Measurements from ENCODE around the gene SLC30A10. TPM values are rescaled to one million over a fixed set of nuclear protein-coding genes. Genes with fewer than 3 reads are reported as not detected.

SLC30A10 gene
- total RNA-seq, 4 donors from 2014 or later, result not detected

- TF ChIP-seq CTCF (IDR thresholded peaks at IDR 0.05; ENCODE audit: low read depth), result no peak
These were observed 13.1 kb upstream of the SLC30A10 start for GRCh38 chr1:219941179-219942118.

GRCh38 chr1:219940707-219941106 lies 12.3 kb upstream of the SLC30A10 start:
- TF ChIP-seq CTCF (IDR thresholded peaks at IDR 0.05; ENCODE audit: low read depth), result no peak

- TF ChIP-seq CTCF (IDR thresholded peaks at IDR 0.05; ENCODE audit: low read depth), result no peak
These were observed 10.3 kb upstream of the SLC30A10 start for GRCh38 chr1:219938706-219939105.

- TF ChIP-seq CTCF (IDR thresholded peaks at IDR 0.05; ENCODE audit: low read depth), result no peak
These were observed 2.7 kb upstream of the SLC30A10 start for GRCh38 chr1:219931033-219931432.

- no peak for TF ChIP-seq CTCF (IDR thresholded peaks at IDR 0.05; ENCODE audit: low read depth)
These were observed 398 bp upstream of the SLC30A10 start for GRCh38 chr1:219928791-219929118.

- no peak for TF ChIP-seq CTCF (IDR thresholded peaks at IDR 0.05; ENCODE audit: low read depth)
These were observed 930 bp downstream of the SLC30A10 start for GRCh38 chr1:219927298-219927955.

GRCh38 chr1:219926363-219926998 lies 1.9 kb downstream of the SLC30A10 start:
- no peak for TF ChIP-seq CTCF (IDR thresholded peaks at IDR 0.05; ENCODE audit: low read depth)
